LNCAP (cell line): Measurements from ENCODE around the gene C7orf57.

ENCODE experiments used
- CTCF ChIP-seq: fragments of 450-650 bp; IDR thresholded peaks from 2 replicates; pipeline ENCODE4 v1.5.1; 2017; ENCODE audit warnings: mild to moderate bottlenecking

C7orf57 gene

GRCh38 chr7:48089046-48090003 lies 54.0 kb downstream of the C7orf57 start, which contains the start of gene UPP1:
TSS of gene UPP1 (plus strand) at chr7:48089265. CDS start at chr7:48094784, 5,519 bp downstream.
- no peak for TF ChIP-seq CTCF

- no peak for TF ChIP-seq CTCF
These were observed 54.9 kb downstream of the C7orf57 start for GRCh38 chr7:48090095-48090805.

DNA sequence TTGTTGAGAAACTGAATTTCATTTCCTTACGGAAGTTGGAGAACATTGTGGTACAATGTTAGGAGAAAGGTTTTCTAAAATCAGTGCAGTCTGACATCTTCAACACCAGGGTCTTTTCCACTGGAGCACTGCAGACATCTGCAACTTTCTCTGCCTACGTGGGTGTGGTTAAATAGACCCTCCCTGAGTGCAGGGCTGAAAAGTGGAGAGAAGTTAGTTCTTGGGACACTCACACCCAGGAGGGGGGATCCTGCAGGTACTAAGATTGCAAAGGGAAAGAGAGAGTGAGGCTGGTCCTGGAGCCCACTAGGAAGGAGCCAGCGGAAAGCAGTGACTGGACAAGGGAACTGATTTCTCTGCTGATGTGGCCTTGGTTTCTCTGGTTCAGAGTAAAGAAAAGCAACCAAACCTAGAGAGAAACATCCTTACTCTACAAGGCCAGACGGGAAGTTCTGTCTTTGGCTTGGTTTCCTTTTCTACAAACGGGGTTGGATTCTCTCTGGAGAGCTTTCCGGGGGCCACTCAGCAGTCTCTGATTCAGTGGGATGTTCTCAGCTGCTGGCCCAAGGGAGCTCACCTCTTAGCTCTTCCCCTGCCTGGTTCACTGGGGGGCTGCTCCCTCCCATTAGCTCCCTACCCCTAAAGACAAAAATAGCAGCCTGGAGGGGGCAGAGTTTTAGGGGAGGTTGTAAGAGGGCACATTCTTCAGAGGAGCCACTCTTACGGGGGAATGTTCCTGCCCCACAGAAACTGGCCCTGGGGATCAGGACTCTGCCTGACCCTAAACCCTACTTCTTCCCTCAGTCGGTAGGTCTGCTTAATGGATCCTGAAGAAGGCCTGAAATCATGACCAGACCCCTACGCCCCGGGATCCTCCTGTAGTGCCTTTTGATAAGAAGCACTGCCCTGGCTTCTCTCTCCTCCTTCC lies 56.4 kb downstream of the C7orf57 start:
- TF ChIP-seq CTCF: no peak

- no peak for TF ChIP-seq CTCF
These were observed 59.5 kb downstream of the C7orf57 start for GRCh38 chr7:48094861-48095293.

DNA sequence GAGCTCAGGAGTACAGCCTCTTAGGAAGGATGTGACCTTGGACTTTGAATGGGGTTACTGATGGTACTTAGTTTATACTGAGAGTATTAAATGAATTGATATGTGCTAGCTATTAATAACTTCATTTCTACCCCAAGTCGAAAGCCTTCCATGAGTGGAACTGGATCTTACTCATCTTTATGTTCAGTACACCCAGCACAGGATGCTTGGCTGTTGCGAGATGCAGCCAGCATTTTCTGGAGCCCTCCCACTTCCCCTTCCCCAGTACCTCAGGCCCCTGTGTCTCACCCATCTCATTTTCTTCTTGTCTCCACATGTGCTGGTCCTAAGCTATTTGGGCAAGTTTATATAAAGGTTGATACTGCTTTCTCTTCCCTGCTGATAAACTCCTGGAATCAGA lies 60.9 kb downstream of the C7orf57 start:
- TF ChIP-seq CTCF: no peak

- TF ChIP-seq CTCF: no peak
These were observed 62.3 kb downstream of the C7orf57 start for GRCh38 chr7:48097521-48098231.
